SH-SY5Y (cell line): ENCODE data around the gene LAMC3.

Experiments
- GATA2 ChIP-seq: IDR thresholded peaks from 2 replicates; pipeline ENCODE4 v1.6.1; 2011; ENCODE audit warnings: mild to moderate bottlenecking, low read depth, low read length
- GATA3 ChIP-seq: IDR thresholded peaks from 2 replicates; pipeline ENCODE4 v1.6.1; 2011; ENCODE audit warnings: low read depth, mild to moderate bottlenecking, low read length, moderate library complexity

- TF ChIP-seq GATA2, result no peak
- no peak for TF ChIP-seq GATA3
Measured at GRCh38 chr9:130975156-130975555, 33.8 kb upstream of the LAMC3 start.
